Measurements from ENCODE around the gene RAD51C.

The RAD51C gene

GRCh38 chr17:58692239-58693055 lies at the start of gene RAD51C:
TSS of gene RAD51C (plus strand) at chr17:58692602. CDS start at chr17:58692644, 42 bp downstream.
- TF ChIP-seq GATA2 (IDR thresholded peaks at IDR 0.05; ENCODE audit: low read depth, low read length) (no peak), GATA3 (IDR thresholded peaks at IDR 0.05; ENCODE audit: low read depth, low read length) (no peak)

GRCh38 chr17:58643147-58643546 lies 49.3 kb upstream of the RAD51C start:
- no peak for TF ChIP-seq GATA3 (IDR thresholded peaks at IDR 0.05; ENCODE audit: low read depth, low read length)
- TF ChIP-seq GATA2 (IDR thresholded peaks at IDR 0.05; ENCODE audit: low read depth, low read length), result no peak

DNA sequence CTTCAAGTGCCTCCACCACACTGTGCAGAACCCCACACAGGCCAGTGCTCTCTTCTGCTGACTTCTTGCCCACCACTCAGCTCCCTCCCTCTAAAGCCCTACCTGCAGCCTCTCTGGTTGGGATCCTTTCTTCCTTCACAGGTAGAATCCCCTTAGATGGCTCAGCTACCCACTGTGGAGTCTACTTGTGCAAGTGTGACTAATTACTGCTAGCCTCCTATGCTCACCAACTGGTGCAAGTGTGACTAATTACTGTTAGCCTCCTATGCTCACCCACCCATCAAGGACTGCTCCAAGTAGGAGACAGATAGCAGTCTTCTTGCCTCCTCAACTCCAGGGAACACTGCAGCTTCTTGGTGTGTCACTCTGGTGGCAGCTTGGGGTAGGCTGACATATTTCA lies 44.2 kb upstream of the RAD51C start:
- TF ChIP-seq GATA2 (IDR thresholded peaks at IDR 0.05; ENCODE audit: low read depth, low read length) (no peak), GATA3 (IDR thresholded peaks at IDR 0.05; ENCODE audit: low read depth, low read length) (no peak)

- no peak for TF ChIP-seq GATA3 (IDR thresholded peaks at IDR 0.05; ENCODE audit: low read depth, low read length)
- no peak for TF ChIP-seq GATA2 (IDR thresholded peaks at IDR 0.05; ENCODE audit: low read depth, low read length)
Observed at GRCh38 chr17:58658804-58659713, 33.3 kb upstream of the RAD51C start.

- no peak for TF ChIP-seq GATA3 (IDR thresholded peaks at IDR 0.05; ENCODE audit: low read depth, low read length)
- no peak for TF ChIP-seq GATA2 (IDR thresholded peaks at IDR 0.05; ENCODE audit: low read depth, low read length)
Observed at GRCh38 chr17:58660621-58661020, 31.8 kb upstream of the RAD51C start.

DNA sequence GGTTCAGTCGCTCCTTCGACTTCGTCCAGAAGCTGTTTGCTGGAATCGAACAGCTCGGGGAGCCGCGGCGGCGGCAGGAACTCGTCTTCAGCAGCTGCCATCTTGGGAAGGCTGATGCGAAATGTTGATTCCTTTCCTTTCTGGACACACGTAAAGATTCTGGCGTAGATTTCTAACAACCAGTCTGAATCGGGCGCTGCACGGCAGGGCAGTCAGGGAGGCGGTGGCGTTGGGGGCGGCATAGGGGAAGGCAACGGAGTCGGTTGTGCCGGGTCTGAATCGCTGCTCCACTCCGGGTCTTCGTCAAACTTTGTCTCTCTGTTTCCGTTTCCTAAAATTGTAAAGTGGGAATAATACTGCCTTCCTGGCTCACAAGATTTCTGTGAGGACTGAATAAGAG lies 30.9 kb upstream of the RAD51C start:
- TF ChIP-seq GATA3 (IDR thresholded peaks at IDR 0.05; ENCODE audit: low read depth, low read length), result no peak
- TF ChIP-seq GATA2 (IDR thresholded peaks at IDR 0.05; ENCODE audit: low read depth, low read length), result no peak

DNA sequence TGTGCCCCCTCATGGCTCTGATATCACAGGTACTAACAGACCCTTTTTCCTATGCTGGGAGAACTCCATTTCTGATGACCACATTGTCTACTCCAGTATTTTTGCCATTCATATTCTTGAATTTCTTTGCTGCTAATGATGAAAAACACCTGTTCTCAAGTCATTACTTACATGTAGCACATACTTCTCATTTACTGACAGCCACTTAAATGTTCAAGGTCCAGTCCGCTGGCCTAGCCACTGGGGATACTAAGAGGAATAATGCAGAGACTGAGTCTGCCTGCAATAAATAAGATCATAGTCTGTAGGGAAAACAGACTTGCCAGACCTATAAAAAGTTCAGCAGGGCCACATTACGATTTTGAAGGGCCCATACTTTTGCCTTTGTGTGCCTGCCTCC lies 28.1 kb upstream of the RAD51C start:
- TF ChIP-seq GATA3 (IDR thresholded peaks at IDR 0.05; ENCODE audit: low read depth, low read length) (no peak), GATA2 (IDR thresholded peaks at IDR 0.05; ENCODE audit: low read depth, low read length) (no peak)

- no peak for TF ChIP-seq GATA3 (IDR thresholded peaks at IDR 0.05; ENCODE audit: low read depth, low read length)
Observed at GRCh38 chr17:58665946-58666857, 26.2 kb upstream of the RAD51C start.

DNA sequence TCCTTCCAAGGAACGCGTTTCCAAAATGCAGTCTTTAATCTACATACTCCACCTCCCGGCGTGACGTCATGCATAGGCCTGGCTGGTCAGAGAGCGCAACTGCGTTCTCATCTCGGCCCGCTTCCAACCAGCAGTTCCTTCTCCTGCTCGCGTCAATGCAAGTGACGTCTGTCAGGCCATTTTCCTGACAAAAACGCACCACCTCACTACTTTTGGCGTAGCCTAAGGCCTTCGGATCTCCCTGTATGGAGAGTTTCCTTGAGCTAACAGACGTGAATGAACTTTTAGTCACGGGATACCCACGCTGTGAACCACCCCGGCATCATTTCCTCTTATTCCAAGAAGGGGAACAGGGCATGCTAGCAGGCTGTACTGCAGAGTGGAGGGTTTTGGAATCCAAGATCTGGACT lies 25.5 kb upstream of the RAD51C start:
- TF ChIP-seq GATA2 (IDR thresholded peaks at IDR 0.05; ENCODE audit: low read depth, low read length) (no peak), GATA3 (IDR thresholded peaks at IDR 0.05; ENCODE audit: low read depth, low read length) (no peak)

- TF ChIP-seq GATA2 (IDR thresholded peaks at IDR 0.05; ENCODE audit: low read depth, low read length) (no peak), GATA3 (IDR thresholded peaks at IDR 0.05; ENCODE audit: low read depth, low read length) (no peak)
Observed at GRCh38 chr17:58667934-58668597, 24.3 kb upstream of the RAD51C start.

DNA sequence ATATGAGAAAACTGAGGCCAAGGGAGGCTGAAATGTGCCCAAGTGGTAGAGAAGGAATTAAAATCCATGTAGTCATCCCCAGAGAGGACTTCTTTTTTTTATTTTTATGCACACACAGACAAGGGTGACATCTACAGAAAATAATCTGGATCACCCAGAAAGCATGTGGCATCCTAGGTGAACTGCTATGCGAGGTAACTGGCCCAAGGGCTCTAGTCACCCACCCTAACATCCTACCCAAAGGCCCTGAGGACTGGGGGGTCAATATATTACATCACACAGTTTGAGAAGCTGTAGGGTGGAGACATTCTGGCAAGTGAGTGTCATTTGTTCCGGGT lies 23.8 kb upstream of the RAD51C start:
- TF ChIP-seq GATA2 (IDR thresholded peaks at IDR 0.05; ENCODE audit: low read depth, low read length), result no peak
- no peak for TF ChIP-seq GATA3 (IDR thresholded peaks at IDR 0.05; ENCODE audit: low read depth, low read length)

- TF ChIP-seq GATA3 (IDR thresholded peaks at IDR 0.05; ENCODE audit: low read depth, low read length) (no peak), GATA2 (IDR thresholded peaks at IDR 0.05; ENCODE audit: low read depth, low read length) (no peak)
Observed at GRCh38 chr17:58669853-58670252, 22.5 kb upstream of the RAD51C start.

GRCh38 chr17:58671969-58672368 lies 20.4 kb upstream of the RAD51C start:
- no peak for TF ChIP-seq GATA2 (IDR thresholded peaks at IDR 0.05; ENCODE audit: low read depth, low read length)
- no peak for TF ChIP-seq GATA3 (IDR thresholded peaks at IDR 0.05; ENCODE audit: low read depth, low read length)

Measured in SH-SY5Y (cell line).